ENCODE data around the gene SELP.

SELP gene

DNA sequence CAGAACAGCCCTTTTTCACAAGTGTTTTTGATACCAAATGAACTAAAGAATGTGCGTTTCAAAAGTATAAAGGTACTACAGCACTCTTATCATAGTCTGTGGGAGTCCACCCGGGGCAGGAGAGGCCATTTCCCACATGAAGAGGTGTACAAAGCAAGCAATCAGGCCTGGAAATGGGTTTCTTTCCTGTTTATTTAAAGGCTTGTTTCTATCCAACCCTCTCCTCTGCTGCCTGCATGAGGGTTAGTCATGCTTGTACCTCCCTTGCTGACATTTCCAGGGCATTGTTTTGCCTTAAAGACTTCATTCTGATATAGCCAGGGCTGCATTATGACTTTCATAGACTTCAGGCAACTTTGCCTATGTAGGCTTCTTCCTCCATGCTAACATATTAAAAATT is 11.6 kb downstream of the SELP start:
- DNase-seq: no peak

GRCh38 chr1:169615803-169616202 is 14.1 kb downstream of the SELP start:
- no peak for DNase-seq

DNA sequence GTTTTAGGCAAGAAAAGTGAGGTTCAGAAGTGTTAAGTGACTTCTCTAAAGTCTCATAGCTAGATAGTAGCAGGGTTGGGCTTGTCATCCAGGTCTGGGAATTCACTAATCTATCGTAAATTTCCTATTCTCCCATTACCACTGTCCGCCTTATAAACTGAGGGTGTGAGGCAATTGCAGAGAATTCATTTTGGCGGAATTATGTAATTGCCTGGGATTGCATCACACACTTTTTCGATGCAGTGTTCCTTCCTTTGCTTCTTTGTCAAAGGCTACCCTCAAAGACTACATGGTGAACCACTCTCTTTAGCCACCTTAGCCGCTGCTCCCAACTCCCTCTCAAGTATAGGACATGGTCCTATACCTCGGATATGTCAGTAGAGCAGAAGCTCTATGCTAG is 19.1 kb downstream of the SELP start:
- no peak for DNase-seq

GRCh38 chr1:169610108-169610507 is 19.8 kb downstream of the SELP start:
- DNase-seq: no peak

GRCh38 chr1:169608226-169608625 is 21.7 kb downstream of the SELP start:
- no peak for DNase-seq

DNA sequence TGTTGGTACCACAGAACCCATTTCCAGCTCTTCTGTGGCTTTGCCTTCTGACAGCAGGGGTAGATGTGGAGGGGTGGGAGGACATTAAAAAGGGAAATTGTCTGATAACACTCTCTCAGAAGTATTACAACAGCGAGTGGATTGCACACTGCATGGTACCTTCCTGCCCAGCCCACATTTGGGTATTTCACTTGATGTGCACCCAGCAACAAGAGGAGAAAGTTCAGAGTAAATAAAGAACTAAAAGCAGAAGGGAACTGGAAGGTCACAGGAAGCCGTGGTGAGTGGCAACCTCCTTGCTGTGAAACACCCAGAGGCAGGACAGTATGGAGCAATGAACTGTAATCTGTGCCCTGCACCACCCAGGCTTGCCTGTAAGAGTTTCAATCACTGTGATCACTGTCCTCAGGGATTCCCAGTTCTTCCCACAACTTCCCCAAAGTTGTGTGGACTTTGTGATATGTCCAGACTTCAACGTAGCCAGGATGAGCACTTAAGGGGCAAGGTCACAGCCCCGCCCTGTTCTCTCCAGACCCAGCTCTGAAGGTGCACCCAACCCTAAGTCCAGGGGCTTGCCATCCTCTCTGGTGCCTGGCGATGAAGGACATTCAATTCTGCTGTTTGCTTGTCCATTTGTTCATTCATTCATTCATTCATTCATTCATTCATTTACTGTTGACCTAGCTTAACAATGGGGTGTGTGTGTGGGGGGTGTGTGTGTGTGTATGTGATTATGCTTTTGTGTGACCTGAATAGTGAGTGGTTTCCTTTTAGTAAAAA is 25.0 kb downstream of the SELP start:
- peak; percentile 69 for DNase-seq

DNA sequence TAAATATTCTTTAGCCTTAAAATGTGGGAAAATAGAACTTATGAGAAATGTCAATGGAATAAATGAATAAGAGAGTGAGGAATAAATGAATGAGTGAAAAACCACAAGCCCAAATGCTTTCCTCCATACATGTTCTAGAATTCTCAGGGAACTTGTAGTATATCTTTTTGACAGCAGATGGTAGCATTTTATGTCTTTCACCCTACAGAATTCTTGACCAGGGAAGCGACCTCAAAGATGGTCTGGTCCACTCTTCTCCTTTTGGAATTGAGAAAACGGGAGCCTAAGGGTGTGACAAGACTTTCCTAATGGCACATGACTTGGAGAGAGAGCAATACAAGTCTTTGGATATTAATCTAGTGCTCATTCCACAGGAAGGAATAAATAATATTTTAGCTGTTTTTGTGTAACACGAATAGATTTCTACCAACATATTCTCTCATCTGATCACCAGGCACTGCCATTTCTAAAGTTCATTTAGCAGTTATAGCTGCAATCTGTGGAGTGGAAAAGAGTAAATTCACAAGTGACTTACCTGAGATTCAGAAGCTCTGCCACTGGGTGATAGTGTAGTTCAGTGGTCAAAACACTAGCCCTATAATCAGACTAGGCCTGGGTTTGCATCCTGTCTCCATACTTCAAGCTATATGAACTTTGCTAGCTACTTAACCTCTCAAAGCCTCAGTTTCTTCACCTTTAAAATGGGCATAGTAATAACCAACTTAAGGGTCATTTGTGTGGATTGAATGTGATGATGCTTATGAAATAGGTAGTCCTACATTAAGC is 28.6 kb downstream of the SELP start:
- DNase-seq: no peak

DNA sequence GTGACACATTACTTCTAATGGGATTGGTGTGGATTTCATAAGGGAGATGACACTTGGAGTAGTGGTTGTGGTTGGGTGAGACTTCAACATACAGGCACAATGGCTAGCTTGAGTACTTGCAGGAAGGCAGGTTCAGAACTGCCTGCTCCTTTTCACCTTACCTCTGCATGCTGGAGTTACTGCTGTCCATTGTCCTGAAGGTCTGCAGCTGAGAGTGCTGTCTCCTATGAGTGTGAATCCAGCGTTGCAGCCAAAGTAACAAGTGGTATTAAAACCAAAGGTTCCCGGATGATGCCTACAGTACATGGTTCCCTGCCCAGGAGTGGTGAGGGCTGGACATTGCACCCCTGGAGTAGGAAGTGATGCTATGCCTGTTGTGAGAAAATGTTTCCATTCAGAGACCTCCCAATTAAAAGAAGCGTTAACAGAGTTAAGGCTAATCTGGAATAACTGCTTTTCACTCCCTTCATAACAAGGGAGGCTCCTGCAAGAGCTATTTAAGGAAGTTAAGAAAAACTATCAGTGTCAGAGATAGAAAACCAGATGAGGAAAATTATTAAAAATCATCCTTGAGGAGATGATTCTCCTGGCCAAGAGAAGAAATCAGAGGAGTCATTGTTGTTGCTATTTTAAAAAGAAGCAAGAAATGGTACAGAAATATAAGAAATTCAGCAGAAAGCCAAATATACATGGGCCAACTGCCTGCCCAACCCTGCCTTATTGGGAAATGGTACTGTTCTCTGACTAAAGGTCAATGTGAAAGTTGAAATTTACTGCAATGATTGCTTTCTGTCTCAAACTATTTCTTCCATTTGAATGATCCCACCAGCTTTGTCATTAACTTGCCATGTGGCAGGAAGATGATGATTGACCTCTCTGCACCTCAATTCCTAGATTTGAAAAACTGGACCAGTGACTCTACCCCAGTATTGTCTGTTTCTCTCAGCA is 33.9 kb downstream of the SELP start:
- no peak for DNase-seq

GRCh38 chr1:169594391-169594790 is 35.5 kb downstream of the SELP start:
- no peak for DNase-seq

DNA sequence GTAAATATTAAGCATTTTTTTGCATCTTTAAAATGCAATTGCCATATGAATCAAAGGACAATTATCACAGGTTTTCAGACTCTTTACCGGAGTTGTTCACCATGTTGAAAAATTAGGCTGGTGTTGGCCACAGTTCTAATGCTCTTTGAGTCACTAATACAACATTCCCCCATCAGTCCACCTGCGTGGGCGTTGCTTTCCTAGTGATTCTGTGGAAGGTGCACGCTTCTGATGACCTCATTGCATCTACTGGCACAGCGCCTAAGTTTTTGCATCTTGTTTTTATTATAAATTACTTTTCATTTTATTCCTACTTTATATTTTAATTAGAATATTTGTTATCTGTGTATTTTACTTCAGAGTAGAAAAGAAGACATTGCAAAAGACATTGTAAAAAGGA is 39.0 kb downstream of the SELP start:
- no peak for DNase-seq

GRCh38 chr1:169588785-169589485 is 41.0 kb downstream of the SELP start:
- DNase-seq: no peak

- DNase-seq: no peak
These were observed 41.8 kb downstream of the SELP start for GRCh38 chr1:169588112-169588511.

GRCh38 chr1:169586395-169587255 is 43.3 kb downstream of the SELP start, which contains the start of gene F5:
Gene F5 (minus strand): TSS chr1:169586481. CDS start chr1:169586386, 95 bp downstream.
- DNase-seq: peak; percentile 75

- no peak for DNase-seq
These were observed 43.9 kb downstream of the SELP start for GRCh38 chr1:169586067-169586394.

DNA sequence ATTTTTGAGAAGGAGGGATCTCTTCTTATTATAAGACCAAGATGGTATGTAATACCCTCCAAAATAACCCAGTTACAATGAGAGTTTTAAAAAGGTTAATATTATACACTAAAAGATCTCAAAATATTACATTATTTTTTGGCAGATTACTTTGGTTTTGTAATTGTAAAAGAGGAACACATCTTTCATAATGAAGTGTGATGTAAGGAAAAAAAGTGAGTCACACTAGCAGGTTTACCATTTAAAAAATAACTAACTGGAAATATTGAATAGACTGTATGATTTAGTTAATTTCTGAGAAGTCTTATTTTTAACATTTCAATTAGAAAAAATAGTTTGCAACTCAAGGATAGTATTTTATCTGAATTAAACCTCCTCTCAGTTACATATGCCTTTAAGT is 44.7 kb downstream of the SELP start:
- no peak for DNase-seq

DNA sequence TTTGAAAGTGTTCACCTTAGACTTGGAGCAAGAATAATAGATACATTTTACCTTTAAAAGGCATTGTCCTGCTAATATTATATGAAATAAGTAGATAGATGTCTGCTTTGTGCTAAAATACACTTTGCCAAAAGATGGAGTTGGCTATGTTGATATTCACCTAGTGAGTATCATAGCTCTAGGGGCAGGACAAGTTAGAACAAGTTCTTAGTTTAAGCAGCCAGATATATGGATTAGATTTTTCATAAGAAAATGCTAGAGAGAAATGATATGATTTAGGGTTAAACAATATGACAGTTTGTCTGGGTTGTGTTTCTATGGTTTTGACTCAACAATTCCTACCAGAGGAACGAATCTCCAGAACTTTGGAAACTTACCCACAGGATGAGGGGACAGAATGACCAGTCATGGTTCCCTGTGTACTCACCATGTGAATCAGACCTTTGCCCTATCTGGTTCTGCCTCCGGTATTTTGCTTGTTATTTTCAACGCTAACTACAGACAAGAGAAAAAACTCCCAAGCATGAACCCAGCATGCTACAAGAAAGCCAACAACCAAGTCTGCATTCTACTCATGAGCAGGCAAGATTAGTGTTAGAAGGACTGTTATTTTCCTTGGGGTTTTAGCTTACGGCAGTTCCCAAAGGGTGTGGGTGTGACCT is 45.3 kb downstream of the SELP start:
- DNase-seq: peak; percentile 5

DNA sequence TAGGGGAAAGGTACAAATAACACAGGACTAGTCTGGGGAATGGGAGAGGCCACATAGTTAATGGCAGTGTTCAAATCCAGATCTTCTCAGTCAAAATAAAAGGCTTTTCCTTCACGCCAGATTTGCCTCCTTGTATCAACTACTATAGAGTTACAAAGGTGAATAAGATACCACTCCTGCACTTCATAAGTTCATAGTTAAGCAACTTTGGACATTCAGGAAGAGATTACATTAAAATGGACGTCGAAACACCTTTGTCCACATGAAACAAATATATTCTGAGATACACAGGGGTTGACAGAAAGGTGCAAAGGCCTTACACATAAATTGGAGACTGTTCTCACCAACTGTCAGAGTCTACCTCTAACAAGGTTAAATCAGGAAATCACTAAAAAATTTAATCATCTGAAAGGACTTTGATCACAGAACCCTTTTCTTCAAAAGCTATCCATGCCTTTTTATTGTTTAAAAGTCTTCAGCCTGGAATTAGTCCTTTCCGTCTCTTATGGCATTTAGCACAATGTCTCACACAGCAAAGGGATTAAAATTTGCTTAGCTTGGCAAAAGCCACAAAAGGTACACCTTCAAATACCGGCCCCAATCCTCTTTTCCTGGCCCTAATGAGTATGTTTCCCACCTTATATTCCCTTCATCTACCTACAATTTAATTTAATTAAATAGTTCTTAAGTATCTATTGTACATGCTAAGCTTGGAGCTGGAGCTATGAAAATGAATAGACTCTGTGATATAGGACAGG is 51.8 kb downstream of the SELP start:
- no peak for DNase-seq

DNA sequence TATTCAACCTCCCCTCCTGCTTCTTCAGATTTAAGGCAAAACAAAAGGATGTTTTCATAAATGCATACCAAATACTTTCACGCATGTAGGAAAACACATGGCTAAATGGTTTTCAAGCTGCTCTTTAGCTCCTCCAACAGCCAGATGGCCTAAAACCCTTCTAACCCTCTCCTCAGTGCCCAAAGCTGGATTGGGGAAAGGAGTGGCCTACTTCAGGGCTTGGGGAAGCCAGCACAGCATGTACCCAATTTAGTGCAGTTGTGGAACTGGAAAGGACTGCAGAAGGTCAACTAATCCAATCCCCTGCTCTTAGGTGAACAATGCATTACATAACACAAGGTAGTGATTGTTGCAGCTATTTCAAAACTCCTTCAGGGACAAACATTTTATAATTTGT is 53.0 kb downstream of the SELP start:
- no peak for DNase-seq

GRCh38 chr1:169576241-169576934 is 53.5 kb downstream of the SELP start:
- no peak for DNase-seq

DNA sequence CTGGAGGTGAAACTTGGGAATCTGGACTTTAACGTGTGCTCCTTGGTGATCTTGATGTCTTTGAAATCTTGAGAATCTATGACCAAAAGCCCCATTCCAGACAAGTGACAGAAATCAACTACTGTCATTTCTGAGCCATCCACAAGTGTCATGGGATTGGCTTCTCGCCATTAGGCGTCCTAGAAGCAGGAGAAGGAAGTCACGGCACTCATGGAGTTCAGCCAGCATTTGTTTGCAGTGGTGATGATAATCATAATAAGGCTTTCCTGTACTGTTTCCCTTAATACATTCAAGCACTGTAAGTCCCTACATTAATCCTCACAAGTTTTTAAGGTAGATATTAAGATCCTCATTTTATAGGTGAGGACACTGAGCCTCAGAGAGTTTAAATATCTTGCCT is 55.6 kb downstream of the SELP start:
- no peak for DNase-seq
